DND-41 (cell line): Measurements from ENCODE around the gene SAMMSON.

Source experiments
- CTCF ChIP-seq: IDR thresholded peaks from 2 replicates; pipeline ENCODE4 v1.5.1; 2012; ENCODE audit warnings: borderline replicate concordance, low read length, moderate library complexity, mild to moderate bottlenecking; ENCODE audit not compliant: poor library complexity, severe bottlenecking; ENCODE audit errors: extremely low read depth
- EZH2 ChIP-seq: IDR thresholded peaks from 3 replicates; pipeline ENCODE4 v1.6.1; 2012; ENCODE audit warnings: borderline replicate concordance, low read depth, mild to moderate bottlenecking, moderate library complexity, low read length, inconsistent platforms; ENCODE audit not compliant: severe bottlenecking

GRCh38 chr3:70049761-70050160, 50.2 kb downstream of the SAMMSON start:
- TF ChIP-seq CTCF (no peak), EZH2 (no peak)
